ENCODE data around the gene HEXB. TPM values are rescaled to one million over a fixed set of nuclear protein-coding genes. Genes with fewer than 3 reads are reported as not detected.

HEXB gene
- total and polyA plus RNA-seq, 9 of the 15 experiments (the other 6 are each of a cell fraction or from before 2014, with no cell fraction given): 22.9 to 158 (median 108) TPM

GRCh38 chr5:74639807-74640449 is 45.1 kb upstream of the HEXB start (continued):
- TF ChIP-seq ZNF398 (CRISPR knock-in tag; IDR thresholded peaks at IDR 0.05): no peak

- Histone ChIP-seq H3K9ac (ENCODE audit: insufficient read depth in 1 of 2, low read depth in 2 of 2, low read length in 2 of 2) (peak within 1 kb of the TSS in 1 of 2 experiments; percentile 86; a peak in 3 of 4 replicates), H3K4me3 (peak within 1 kb of the TSS; percentile 36), H3K4me1 (replicated peaks in 1 of 2; ENCODE audit: control insufficient read depth in 2 of 2, insufficient read depth in 2 of 2, low read length in 2 of 2) (peaks cover 9 to 19% of the 10 kb centered on the region in 2 experiments; a peak in 3 of 5 replicates), H3K27me3 (ENCODE audit: control insufficient read depth in 2 of 2, insufficient read depth in 2 of 2, low read length in 2 of 2) (peaks cover 15 to 48% of the 10 kb centered on the region in 2 experiments; a peak in 4 of 5 replicates), H2AFZ (ENCODE audit: low read depth, low read length) (peak within 1 kb of the TSS; percentile 65), H3K9me3 (replicated peaks; ENCODE audit: control insufficient read depth, insufficient read depth, low read depth, low read length) (no peaks in the 10 kb centered on the region), H3K4me2 (ENCODE audit: insufficient read depth, low read length) (peak within 1 kb of the TSS; percentile 59), H3K36me3 (ENCODE audit: control insufficient read depth, insufficient read depth, low read length) (no peaks in the 10 kb centered on the region), H3K79me2 (ENCODE audit: control insufficient read depth, insufficient read depth, low read length) (no peaks in the 10 kb centered on the region), H3K27ac (ENCODE audit: extremely low read depth, low read depth, low read length) (no peak within 1 kb of the TSS; the same call in 2 of the 3 replicates), H3K9me1 (ENCODE audit: control insufficient read depth, insufficient read depth, low read length) (no peaks in the 10 kb centered on the region), H4K20me1 (replicated peaks; ENCODE audit: control insufficient read depth, insufficient read depth, low read length) (no peaks in the 10 kb centered on the region)
- intact Hi-C loops (cut with micrococcal nuclease): loop anchor here (5.0 kb wide), 2 partner anchors 248 to 428 kb away; no protein-coding TSS in a partner anchor
- CTCF ChIA-PET (ENCODE audit: low intra/inter-chr PET ratio): no interaction called here
- DNase-seq (ENCODE audit: extremely low read depth in 1 of 4, low spot score in 3 of 4): peak; percentile 55 to 82 (median 58)
- WGBS (ENCODE audit: insufficient coverage, low coverage, missing lambda C conversion rate): under 1% methylated on average over 36 of the region's 59 CpGs
- no TSS peak for BruUV-seq (replicated peaks)
- peak; percentile 94 for ATAC-seq
- no peak for FAIRE-seq
- POLR2A ChIA-PET: interaction anchor here (0.7 to 1.9 kb wide), 6 partner anchors 14 to 565 kb away, joined by 3 to 5 read pairs (median 4); no protein-coding TSS in a partner anchor
- in situ Hi-C loops (cut with MboI): loop anchor here (25.0 kb wide), 1 partner anchor 603 kb away; no protein-coding TSS in a partner anchor
- TF ChIP-seq PRPF4 (IDR thresholded peaks at IDR 0.05; ENCODE audit: insufficient read depth, low read depth, low read length, poor library complexity, severe bottlenecking) (no peak), ZNF512 (tag; IDR thresholded peaks at IDR 0.05) (peak; percentile 54; the same call in 1 of the 2 replicates), MNT (conservative IDR thresholded peaks at IDR 0.05) (no peak), U2AF1 (optimal IDR thresholded peaks at IDR 0.05; ENCODE audit: low read depth, low read length) (no peak), ZBTB7A (IDR thresholded peaks at IDR 0.05; ENCODE audit: borderline replicate concordance, control insufficient read depth, low read depth, low read length) (peak; percentile 45; the same call in 1 of the 2 replicates), ATF2 (CRISPR knock-in tag; IDR thresholded peaks at IDR 0.05) (no peak), ZNF696 (CRISPR knock-in tag; conservative IDR thresholded peaks at IDR 0.05) (no peak), CREB3L1 (IDR thresholded peaks at IDR 0.05; ENCODE audit: borderline replicate concordance, low read depth) (no peak)
These were observed 44.5 kb upstream of the HEXB start, which contains the start of gene ENC1 for GRCh38 chr5:74640450-74640953. Gene ENC1, minus strand, starts transcription at chr5:74640728. Its CDS starts 4,243 bp downstream, at chr5:74636485.
